ENCODE results near the gene TRIM63.

The TRIM63 gene

GRCh38 chr1:26031611-26032220, 35.7 kb downstream of the TRIM63 start:
- no peak for DNase-seq

- no peak for DNase-seq
Observed at GRCh38 chr1:26031196-26031595, 36.2 kb downstream of the TRIM63 start.

- DNase-seq = no peak
Observed at GRCh38 chr1:26029864-26030481, 37.5 kb downstream of the TRIM63 start.

GRCh38 chr1:26029054-26029863, 38.2 kb downstream of the TRIM63 start:
- DNase-seq = no peak

- no peak for DNase-seq
Observed at GRCh38 chr1:26028490-26028980, 38.9 kb downstream of the TRIM63 start.

GRCh38 chr1:26027716-26028489, 39.5 kb downstream of the TRIM63 start:
- DNase-seq = no peak

- DNase-seq = no peak
Observed at GRCh38 chr1:26025517-26025916, 41.9 kb downstream of the TRIM63 start.

GRCh38 chr1:26025060-26025459, 42.4 kb downstream of the TRIM63 start:
- no peak for DNase-seq

GRCh38 chr1:26023826-26024225, 43.6 kb downstream of the TRIM63 start:
- DNase-seq = no peak

- no peak for DNase-seq
Observed at GRCh38 chr1:26023009-26023408, 44.4 kb downstream of the TRIM63 start.

GRCh38 chr1:26022404-26022779, 45.0 kb downstream of the TRIM63 start:
- DNase-seq = no peak

- no peak for DNase-seq
Observed at GRCh38 chr1:26021647-26022403, 45.6 kb downstream of the TRIM63 start, which contains the start of gene EXTL1. EXTL1 (plus strand) TSS chr1:26021775; CDS start chr1:26022647, 872 bp downstream.

- no peak for DNase-seq
Observed at GRCh38 chr1:26020941-26021646, 46.3 kb downstream of the TRIM63 start.

- no peak for DNase-seq
Observed at GRCh38 chr1:26020330-26020768, 47.1 kb downstream of the TRIM63 start.

GRCh38 chr1:26019641-26020315, 47.7 kb downstream of the TRIM63 start:
- no peak for DNase-seq

- no peak for DNase-seq
Observed at GRCh38 chr1:26017606-26018005, 49.8 kb downstream of the TRIM63 start.

- DNase-seq = no peak
Observed at GRCh38 chr1:26016953-26017545, 50.4 kb downstream of the TRIM63 start.

- DNase-seq = no peak
Observed at GRCh38 chr1:26016258-26016952, 51.0 kb downstream of the TRIM63 start.

- no peak for DNase-seq
Observed at GRCh38 chr1:26015358-26015757, 52.1 kb downstream of the TRIM63 start.

- no peak for DNase-seq
Observed at GRCh38 chr1:26014179-26014578, 53.3 kb downstream of the TRIM63 start.

Data from activated naive CD4-positive, alpha-beta T cell (primary cell).